DMS153 treated with DMSO at 0.1 percent for 48 hours (cell line): ENCODE results near the gene LMF1.
"Not testable (repeated sequence)": the region's sequence is repeated elsewhere in the genome, so short reads cannot be mapped to it uniquely, and the experiment has no call there.

Source experiments
- DNase-seq: peaks from one replicate; lab custom pipeline; 2025; ENCODE audit not compliant: unreplicated experiment; lab: John Stamatoyannopoulos, UW

LMF1 gene

GRCh38 chr16:838741-839140 is 132.0 kb downstream of the LMF1 start:
- DNase-seq: no peak

- DNase-seq: not testable (repeated sequence)
Measured at GRCh38 chr16:836822-837221, 134.0 kb downstream of the LMF1 start.

- no peak for DNase-seq
Measured at GRCh38 chr16:836221-836620, 134.6 kb downstream of the LMF1 start.

GRCh38 chr16:835373-835772 is 135.4 kb downstream of the LMF1 start:
- DNase-seq: no peak

- DNase-seq: no peak
Measured at GRCh38 chr16:833411-833810, 137.4 kb downstream of the LMF1 start.

- DNase-seq: no peak
Measured at GRCh38 chr16:832652-833336, 138.0 kb downstream of the LMF1 start.

GRCh38 chr16:831571-832413 is 139.0 kb downstream of the LMF1 start:
- DNase-seq: no peak

- no peak for DNase-seq
Measured at GRCh38 chr16:830871-831570, 139.8 kb downstream of the LMF1 start.

- no peak for DNase-seq
Measured at GRCh38 chr16:830107-830870, 140.5 kb downstream of the LMF1 start.

GRCh38 chr16:828891-829290 is 141.9 kb downstream of the LMF1 start:
- DNase-seq: no peak

- no peak for DNase-seq
Measured at GRCh38 chr16:827513-827912, 143.3 kb downstream of the LMF1 start.

GRCh38 chr16:825341-826061 is 145.3 kb downstream of the LMF1 start:
- DNase-seq: no peak

- DNase-seq: no peak
Measured at GRCh38 chr16:824601-825000, 146.2 kb downstream of the LMF1 start.

GRCh38 chr16:824194-824593 is 146.6 kb downstream of the LMF1 start:
- DNase-seq: no peak

GRCh38 chr16:822909-823297 is 147.9 kb downstream of the LMF1 start:
- DNase-seq: no peak

GRCh38 chr16:822174-822908 is 148.4 kb downstream of the LMF1 start:
- DNase-seq: no peak

- no peak for DNase-seq
Measured at GRCh38 chr16:821751-822150, 149.0 kb downstream of the LMF1 start.

- no peak for DNase-seq
Measured at GRCh38 chr16:820748-821147, 150.0 kb downstream of the LMF1 start.

- not testable (repeated sequence) for DNase-seq
Measured at GRCh38 chr16:820044-820408, 150.8 kb downstream of the LMF1 start.
